ENCODE measurements around the gene SEC14L1.
"Not testable (repeated sequence)": the region's sequence is repeated elsewhere in the genome, so short reads cannot be mapped to it uniquely, and the experiment has no call there.

SEC14L1 gene

GRCh38 chr17:77142689-77143088 lies 1.9 kb downstream of the SEC14L1 start:
- no peak for DNase-seq

GRCh38 chr17:77143306-77143705 lies 2.5 kb downstream of the SEC14L1 start:
- no peak for DNase-seq

GRCh38 chr17:77144227-77144626 lies 3.5 kb downstream of the SEC14L1 start:
- no peak for DNase-seq

GRCh38 chr17:77145224-77145611 lies 4.4 kb downstream of the SEC14L1 start:
- DNase-seq = no peak

- peak; percentile 81 for DNase-seq
Measured at GRCh38 chr17:77145612-77146245, 5.0 kb downstream of the SEC14L1 start.

- DNase-seq = no peak
Measured at GRCh38 chr17:77146246-77146632, 5.5 kb downstream of the SEC14L1 start.

- no peak for DNase-seq
Measured at GRCh38 chr17:77146882-77147281, 6.1 kb downstream of the SEC14L1 start.

- no peak for DNase-seq
Measured at GRCh38 chr17:77147357-77147801, 6.6 kb downstream of the SEC14L1 start.

GRCh38 chr17:77148077-77148939 lies 7.5 kb downstream of the SEC14L1 start:
- DNase-seq = no peak

GRCh38 chr17:77148940-77149510 lies 8.3 kb downstream of the SEC14L1 start:
- no peak for DNase-seq

- no peak for DNase-seq
Measured at GRCh38 chr17:77150196-77150595, 9.4 kb downstream of the SEC14L1 start.

GRCh38 chr17:77151186-77151585 lies 10.4 kb downstream of the SEC14L1 start:
- no peak for DNase-seq

GRCh38 chr17:77152056-77152455 lies 11.3 kb downstream of the SEC14L1 start:
- not testable (repeated sequence) for DNase-seq

- peak; percentile 54 for DNase-seq
Measured at GRCh38 chr17:77153472-77153871, 12.7 kb downstream of the SEC14L1 start.

- no peak for DNase-seq
Measured at GRCh38 chr17:77153999-77154586, 13.3 kb downstream of the SEC14L1 start.

- DNase-seq = no peak
Measured at GRCh38 chr17:77155125-77155524, 14.4 kb downstream of the SEC14L1 start.

GRCh38 chr17:77157766-77158165 lies 17.0 kb downstream of the SEC14L1 start:
- DNase-seq = not testable (repeated sequence)

GRCh38 chr17:77160091-77160874 lies 19.5 kb downstream of the SEC14L1 start:
- DNase-seq = no peak

GRCh38 chr17:77160875-77161530 lies 20.2 kb downstream of the SEC14L1 start:
- DNase-seq = no peak

- no peak for DNase-seq
Measured at GRCh38 chr17:77161953-77162352, 21.2 kb downstream of the SEC14L1 start.

- DNase-seq = no peak
Measured at GRCh38 chr17:77163001-77163400, 22.2 kb downstream of the SEC14L1 start.
